ENCODE measurements around the gene TP53TG3C.
"Not testable (repeated sequence)": the region's sequence is repeated elsewhere in the genome, so short reads cannot be mapped to it uniquely, and the experiment has no call there.

Gene TP53TG3C, protein sequence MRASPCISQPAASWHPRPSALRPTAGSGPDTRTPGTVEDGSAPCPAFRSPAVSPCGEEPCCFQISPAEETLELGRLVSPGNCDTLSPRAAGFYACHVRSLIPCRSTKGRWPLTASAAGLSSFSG

GRCh38 chr16:33193926-33194325 lies at the start of gene TP53TG3C:
Gene TP53TG3C, plus strand, starts transcription at chr16:33194226. Its CDS starts 68 bp downstream, at chr16:33194294.
- not testable (repeated sequence) for DNase-seq
